Pancreas (tissue), 10 donors: Measurements from ENCODE around the gene KRTAP5-4. TPM values are rescaled to one million over a fixed set of nuclear protein-coding genes. Genes with fewer than 3 reads are reported as not detected.
A peak's percentile ranks its signal among the peaks of the same experiment; 100 is the strongest.

Source experiments
- ATAC-seq, 4 donors: fragments of 200-7000 bp; cut with Tn5 transposase; one replicate each; pipeline versions ENCODE4 v1.8.0 to v1.9.1; 2020; ENCODE audit warnings: mild to moderate bottlenecking in 4 of 4, moderate library complexity in 4 of 4
- DNase-seq, 6 donors: peaks; one replicate each; pipeline ENCODE4 v3.0.0-alpha.2; 2020
- FAIRE-seq: peaks from 2 replicates; lab custom pipeline; 2012; peaks lifted over from hg19 to GRCh38; lab: Jason Lieb, UNC
- H3K27ac ChIP-seq, 4 donors: fragments of 200-600 bp; sonication (generic); 1 replicate in 3 of 4; 2 replicates in 1 of 4; pipeline versions ENCODE4 v1.5.0 to v1.8.0; 2020
- H3K27me3 ChIP-seq, 4 donors: fragments of 200-600 bp; one replicate each; pipeline ENCODE4 v1.8.0; 2021
- H3K36me3 ChIP-seq, 3 donors: fragments of 200-600 bp; sonication (generic) in 1 of 3; one replicate each; pipeline versions ENCODE4 v1.5.0 to v1.8.0; 2020 to 2021
- H3K4me1 ChIP-seq, 3 donors: fragments of 200-600 bp; one replicate each; pipeline ENCODE4 v1.8.0; 2021
- H3K4me3 ChIP-seq, 4 donors: fragments of 200-600 bp; sonication (generic) in 2 of 4; one replicate each; pipeline versions ENCODE4 v1.5.0 to v1.8.0; 2020 to 2021
- H3K9me3 ChIP-seq, 4 donors: fragments of 200-600 bp; one replicate each; pipeline ENCODE4 v1.8.0; 2021
- CTCF ChIP-seq, 4 donors: fragments of 200-600 bp; sonication (generic) in 3 of 4; IDR thresholded peaks; one replicate each; pipeline versions ENCODE4 v1.5.0 to v1.8.0; 2021; ENCODE audit warnings: antibody characterized with exemption in 4 of 4
- WGBS, 2 donors: extraction: QIAGEN DNeasy Blood & Tissue Kit; methylation state at CpG; one replicate each; pipeline ENCODE4 v1.1.7; 2013; 5-methylcytosine and 5-hydroxymethylcytosine counted together
- intact Hi-C, 3 donors: fragments of 100-400 bp; cut with DNase I; formaldehyde crosslinking; loops; one replicate each; pipeline versions ENCODE4 v1.11.1 to v1.14.2; 2022
- polyA plus RNA-seq, 2 donors: library from polyadenylated mRNA; stranded (reverse); fragments of 200-250 nt; gene quantifications; one replicate each; pipeline ENCODE4 v1.2.3, GENCODE V29; 2013
- total RNA-seq, 6 donors: library from RNA; stranded (reverse); fragmentation: NEBNext Ultra II Directional in 4 of 6; extraction: Animal tissue kit (Norgen Biotek cat#: 25700) in 4 of 6; gene quantifications; one replicate each; pipeline versions ENCODE4 v1.2.1 to v1.2.4, GENCODE V29; 2021 to 2023
- donor health status: healthy with polysubstance abuse.
- donor health status: DM: no; HTN: no; CAD: no; lungs with moderate emphysema.
- donor health status: DM: no; HTN: no; CAD: no.
- donor health status: control.
- donor health status: control.
- donor health status: Bipolar disorder and iron deficiency.
- donor health status: DM: yes; HTN: yes; CAD: no.
- donor health status: DM: no; HTN: no; CAD: no.
- donor health status: DM: no; HTN: no; CAD: no.
- donor health status: DM: yes; HTN: yes; CAD: no.

Gene KRTAP5-4
- total and polyA plus RNA-seq, 8 donors: not detected

GRCh38 chr11:1652442-1652770 is 30.5 kb upstream of the KRTAP5-4 start:
- intact Hi-C loops: loop anchor here in 2 of 3 donors (5.0 to 10.0 kb wide), 3 partner anchors 40 to 505 kb away; no protein-coding TSS in a partner anchor
- no peak for TF ChIP-seq CTCF (IDR thresholded peaks at IDR 0.05)
- FAIRE-seq: no peak

GRCh38 chr11:1652026-1652425 is 30.1 kb upstream of the KRTAP5-4 start:
- Histone ChIP-seq H3K9me3 (no peaks in the 10 kb centered on the region), H3K27me3 (no peaks in the 10 kb centered on the region), H3K27ac (no peak overlapping the region), H3K36me3 (no peaks in the 10 kb centered on the region), H3K4me3 (no peak overlapping the region), H3K4me1 (no peaks in the 10 kb centered on the region)
- intact Hi-C loops: loop anchor here in 2 of 3 donors (5.0 to 10.0 kb wide), 3 partner anchors 40 to 505 kb away; no protein-coding TSS in a partner anchor
- FAIRE-seq: no peak
- WGBS, 2 donors: 60 to 79% methylated on average over 19 of the region's 19 CpGs
- peak in 2 of 6 donors; percentile 41 to 66 for DNase-seq
- ATAC-seq: no peak
- no peak for TF ChIP-seq CTCF (IDR thresholded peaks at IDR 0.05)

More at GRCh38 chr11:1652442-1652770, 30.5 kb upstream of the KRTAP5-4 start:
- no peak for DNase-seq
- H3K4me3 ChIP-seq: no peak overlapping the region
- ATAC-seq: peak in 1 of 4 donors; percentile 9
- H3K9me3 ChIP-seq: no peaks in the 10 kb centered on the region
- H3K27me3 ChIP-seq: no peaks in the 10 kb centered on the region
- WGBS, 2 donors: 42 to 46% methylated on average over 20 of the region's 20 CpGs
- H3K4me1 ChIP-seq: no peaks in the 10 kb centered on the region
- H3K27ac ChIP-seq: no peak overlapping the region
- no peaks in the 10 kb centered on the region for H3K36me3 ChIP-seq

GRCh38 chr11:1651411-1651980 is 29.6 kb upstream of the KRTAP5-4 start:
- no peak for TF ChIP-seq CTCF (IDR thresholded peaks at IDR 0.05)
- H3K9me3 ChIP-seq: no peaks in the 10 kb centered on the region
- no peaks in the 10 kb centered on the region for H3K4me1 ChIP-seq
- no peak overlapping the region for H3K4me3 ChIP-seq
- no peak overlapping the region for H3K27ac ChIP-seq
- ATAC-seq: no peak
- no peaks in the 10 kb centered on the region for H3K36me3 ChIP-seq
- WGBS, 2 donors: 79 to 80% methylated on average over 7 of the region's 7 CpGs
- peak in 2 of 6 donors; percentile 6 to 10 for DNase-seq
- intact Hi-C loops: loop anchor here in 2 of 3 donors (5.0 to 10.0 kb wide), 3 partner anchors 41 to 506 kb away; no protein-coding TSS in a partner anchor
- FAIRE-seq: no peak
- no peaks in the 10 kb centered on the region for H3K27me3 ChIP-seq

GRCh38 chr11:1650918-1651262 is 29.0 kb upstream of the KRTAP5-4 start:
- intact Hi-C loops: loop anchor here in 2 of 3 donors (5.0 to 10.0 kb wide), 3 partner anchors 41 to 506 kb away; no protein-coding TSS in a partner anchor
- DNase-seq: peak in 2 of 6 donors; percentile 6 to 34
- no peak for ATAC-seq
- Histone ChIP-seq H3K27me3 (no peaks in the 10 kb centered on the region), H3K4me3 (no peak overlapping the region), H3K9me3 (no peaks in the 10 kb centered on the region), H3K4me1 (no peaks in the 10 kb centered on the region), H3K36me3 (no peaks in the 10 kb centered on the region), H3K27ac (no peak overlapping the region)
- 49 to 52% methylated on average over 5 of the region's 5 CpGs for WGBS, 2 donors
- no peak for TF ChIP-seq CTCF (IDR thresholded peaks at IDR 0.05)
- FAIRE-seq: no peak
